CD4-positive, alpha-beta T cell treated with Interleukin-1 beta for 1 hour (primary cell): ENCODE measurements around the gene LIPM.
"Not testable (repeated sequence)": the region's sequence is repeated elsewhere in the genome, so short reads cannot be mapped to it uniquely, and the experiment has no call there.

Source experiments
- DNase-seq, 2 donors: peaks; one replicate each; pipeline ENCODE4 v3.0.0-alpha.2; 2020 to 2022

Gene LIPM

DNA sequence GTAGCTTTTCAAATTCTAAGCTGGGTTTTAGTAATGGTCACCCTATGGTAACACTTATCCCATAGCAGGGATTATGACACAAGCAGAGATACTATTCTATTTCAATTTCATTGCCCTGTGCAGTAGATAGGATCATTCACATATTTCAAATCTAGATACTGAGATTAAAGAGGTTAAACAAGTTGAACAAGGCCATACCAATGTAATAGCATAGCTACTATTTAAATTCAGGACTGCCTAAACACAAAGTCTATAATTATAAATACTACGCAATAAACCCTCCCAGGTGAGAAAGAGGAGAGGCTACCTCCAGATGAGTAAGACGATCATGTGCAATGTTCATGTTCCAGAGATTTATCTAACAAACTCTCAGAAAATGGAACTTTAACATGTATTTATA, 1.1 kb downstream of the LIPM start:
- no peak for DNase-seq

DNA sequence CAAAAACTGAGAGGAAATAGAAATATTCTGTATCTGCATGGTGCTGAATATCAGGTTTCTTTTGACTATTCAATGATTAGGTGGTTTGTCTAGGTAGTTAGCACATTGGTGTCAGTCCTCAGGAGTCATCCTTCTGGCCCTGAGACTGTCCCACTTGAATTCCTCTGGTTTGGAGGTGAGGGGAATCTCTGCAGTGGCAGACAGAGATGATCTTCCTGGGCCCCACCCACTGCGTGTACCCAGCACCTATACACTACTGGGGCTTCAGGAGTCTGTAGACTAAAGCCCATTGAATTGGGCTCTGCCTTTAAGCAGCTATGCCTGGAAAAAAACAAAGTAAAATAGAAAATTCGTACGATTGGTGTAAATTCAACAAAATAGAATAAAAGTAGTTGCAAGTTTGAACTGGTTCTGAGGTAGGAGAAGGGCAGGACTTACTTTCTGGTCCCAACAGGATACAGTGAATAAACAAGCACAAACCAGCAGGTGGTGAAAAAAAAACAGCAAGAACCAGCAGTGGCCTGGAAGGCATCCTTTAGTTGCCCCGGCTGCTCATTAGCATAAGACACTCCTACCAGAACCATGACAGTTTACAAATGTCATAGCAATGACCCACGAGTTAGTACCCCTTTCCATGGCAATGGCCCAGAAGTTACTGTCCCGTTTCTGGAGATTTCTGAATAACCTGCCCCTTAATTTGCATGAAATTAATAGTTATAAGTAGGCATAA, 1.7 kb downstream of the LIPM start:
- no peak for DNase-seq

DNA sequence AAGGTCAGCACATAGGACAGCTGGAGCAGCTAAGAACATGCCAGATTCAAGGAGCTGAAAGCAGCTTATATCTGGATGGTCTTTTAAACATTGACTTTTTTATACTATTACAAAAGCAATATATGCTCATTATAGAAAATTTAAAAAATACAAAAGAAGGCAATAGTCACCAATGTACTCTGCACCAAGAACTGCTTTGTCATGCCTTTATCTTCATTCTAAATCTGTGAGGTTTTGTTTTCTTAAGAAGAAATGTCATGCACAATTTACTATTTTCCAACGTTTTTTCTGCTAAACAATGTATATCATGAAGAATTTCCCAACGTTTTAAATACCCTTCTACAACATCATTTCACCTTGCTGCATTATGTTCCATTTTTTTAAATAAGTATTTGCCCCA, 2.8 kb downstream of the LIPM start:
- no peak for DNase-seq

DNA sequence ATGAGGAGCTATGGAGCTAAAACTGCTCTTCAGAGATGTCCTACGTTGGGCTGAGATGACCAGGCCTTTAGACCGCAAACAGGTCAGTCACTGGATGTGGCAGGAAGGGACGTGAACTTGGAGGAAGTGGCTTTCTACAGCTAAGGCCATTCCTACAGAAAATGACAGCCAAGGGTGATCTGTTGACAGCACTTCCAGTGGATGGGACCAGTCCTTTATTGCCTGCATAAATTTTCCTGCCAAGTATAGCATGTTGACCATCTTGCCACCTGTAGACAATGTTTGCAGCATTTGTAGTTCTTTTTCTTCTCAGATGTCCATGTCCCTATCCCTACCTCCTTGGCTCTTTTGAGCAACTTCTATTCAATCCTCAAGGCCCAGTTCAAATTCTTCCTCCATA, 3.4 kb downstream of the LIPM start:
- DNase-seq, result no peak

- DNase-seq, result no peak
These were observed 7.1 kb downstream of the LIPM start for GRCh38 chr10:88809621-88810020.

DNA sequence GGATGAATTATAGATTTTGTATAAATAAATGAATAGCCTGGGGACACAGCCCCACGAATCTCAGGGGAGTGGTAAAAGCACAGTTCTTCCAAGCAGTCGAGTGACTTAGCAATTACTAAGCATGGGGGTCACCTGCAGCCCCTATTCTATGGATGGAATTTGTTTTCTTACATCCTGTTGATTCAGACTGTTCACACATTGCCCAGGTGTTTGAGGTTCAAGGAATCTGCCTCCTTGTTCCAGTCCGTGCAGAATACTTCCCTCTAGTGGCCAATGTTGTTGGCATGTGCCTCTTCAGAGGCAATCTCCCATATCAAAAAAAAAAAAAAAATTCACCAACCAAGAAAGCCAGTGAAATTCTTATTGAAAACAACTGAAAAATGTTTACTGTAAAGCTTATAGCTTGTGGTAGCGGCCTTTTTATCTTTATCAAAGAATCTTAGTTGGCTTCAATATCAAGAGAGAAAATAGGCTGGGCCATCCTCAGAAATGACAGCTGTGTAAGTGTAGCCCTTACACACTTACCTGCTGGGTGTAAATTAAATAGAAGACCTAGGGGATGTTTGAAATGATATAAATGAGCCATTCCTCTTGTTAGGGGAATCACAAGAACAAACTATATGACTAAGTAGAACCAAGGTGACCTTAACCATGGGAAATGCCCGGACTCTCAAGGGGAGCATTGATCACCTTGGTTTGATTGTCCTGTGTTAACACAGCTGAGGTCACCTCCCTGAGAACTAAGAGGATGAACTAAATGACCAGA, 7.8 kb downstream of the LIPM start:
- peak; percentile 40 to 60 for DNase-seq

DNA sequence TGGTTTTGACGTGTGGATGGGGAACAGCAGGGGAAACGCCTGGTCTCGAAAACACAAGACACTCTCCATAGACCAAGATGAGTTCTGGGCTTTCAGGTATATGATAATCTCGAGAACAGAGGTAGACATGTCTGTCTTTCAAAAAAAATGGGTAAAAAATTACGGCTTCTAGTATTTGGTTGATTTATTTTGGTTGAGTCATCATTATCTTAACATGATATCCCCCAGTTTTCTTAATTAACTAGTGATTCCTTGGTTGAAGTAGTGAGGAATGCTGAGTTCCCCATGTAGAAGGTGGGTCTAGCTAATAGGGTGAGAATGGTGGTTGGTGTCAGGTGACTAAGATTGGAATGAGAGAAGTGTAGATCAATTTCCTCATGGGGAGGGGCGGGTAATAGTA, 10.7 kb downstream of the LIPM start:
- DNase-seq, result no peak

- no peak for DNase-seq
These were observed 16.8 kb downstream of the LIPM start for GRCh38 chr10:88819290-88819689.

DNA sequence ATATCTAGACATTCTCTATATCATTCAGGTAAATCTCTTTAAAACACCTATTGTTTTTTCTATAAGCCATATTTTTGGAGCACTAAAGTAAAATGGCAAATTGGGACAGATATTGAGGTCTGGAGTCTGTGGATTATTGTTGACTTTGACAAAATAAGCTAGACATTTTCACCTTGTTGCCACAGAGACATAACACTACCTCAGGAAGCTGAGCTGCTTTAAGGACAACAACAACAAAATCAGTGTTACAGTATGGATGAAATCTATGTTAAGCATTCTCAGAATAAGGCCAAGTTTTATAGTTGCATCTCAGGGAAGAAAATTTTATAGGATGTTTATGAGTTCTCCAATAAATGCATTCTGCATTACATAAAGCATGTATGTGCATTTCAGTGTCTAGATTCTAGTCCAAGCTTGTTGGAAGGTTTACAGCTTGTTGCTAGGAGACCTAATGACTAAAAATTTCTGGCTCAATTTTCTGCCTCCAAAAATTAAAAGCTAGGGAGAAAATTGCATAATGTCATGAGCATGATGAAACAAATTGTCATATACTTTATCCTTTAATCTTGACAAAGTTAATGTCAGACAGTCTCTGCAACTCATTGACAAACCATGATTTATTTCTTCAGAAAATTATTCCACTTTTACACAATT, 18.3 kb downstream of the LIPM start:
- no peak for DNase-seq

DNA sequence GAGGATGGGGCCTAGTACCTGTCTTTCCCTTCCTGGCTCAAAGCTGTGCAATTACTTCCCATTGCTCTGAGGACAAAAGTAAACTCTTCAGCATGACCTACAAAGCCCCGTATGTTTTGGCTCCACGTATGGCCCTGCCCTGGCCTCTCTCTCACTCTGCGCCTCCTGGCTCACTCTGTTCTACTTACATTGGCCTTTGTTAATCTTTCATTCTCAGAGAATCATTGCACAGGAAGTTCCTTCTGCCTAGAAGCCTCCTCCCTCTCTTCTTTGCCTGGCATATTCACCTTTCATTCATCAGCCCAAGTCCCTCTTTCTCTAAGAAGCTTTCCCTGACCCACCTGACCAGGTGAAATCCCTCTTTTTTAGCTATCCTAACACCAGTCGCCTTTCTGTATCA, 23.9 kb downstream of the LIPM start:
- DNase-seq, result no peak

- DNase-seq, result no peak
These were observed 25.1 kb downstream of the LIPM start for GRCh38 chr10:88827671-88828070.

DNA sequence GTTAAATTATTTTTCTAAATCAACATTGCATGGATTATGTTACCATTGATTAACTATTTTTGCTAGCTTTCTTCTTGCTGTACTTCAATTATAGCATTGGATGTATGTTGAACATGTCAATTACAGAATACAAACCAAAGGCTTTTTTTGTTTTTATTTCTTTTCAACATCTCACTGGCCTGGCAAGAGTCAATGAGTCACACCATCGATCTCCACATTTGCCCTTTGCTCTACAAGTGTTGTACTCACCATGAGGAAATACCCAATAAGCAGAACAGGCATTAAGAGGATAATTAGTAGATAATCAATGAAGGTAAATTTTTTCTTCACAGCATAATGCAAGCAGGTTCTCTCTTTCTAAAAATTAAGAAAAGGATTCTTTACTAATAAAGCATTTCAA, 25.8 kb downstream of the LIPM start:
- no peak for DNase-seq

GRCh38 chr10:88830643-88831268, 28.2 kb downstream of the LIPM start:
- DNase-seq, result no peak

DNA sequence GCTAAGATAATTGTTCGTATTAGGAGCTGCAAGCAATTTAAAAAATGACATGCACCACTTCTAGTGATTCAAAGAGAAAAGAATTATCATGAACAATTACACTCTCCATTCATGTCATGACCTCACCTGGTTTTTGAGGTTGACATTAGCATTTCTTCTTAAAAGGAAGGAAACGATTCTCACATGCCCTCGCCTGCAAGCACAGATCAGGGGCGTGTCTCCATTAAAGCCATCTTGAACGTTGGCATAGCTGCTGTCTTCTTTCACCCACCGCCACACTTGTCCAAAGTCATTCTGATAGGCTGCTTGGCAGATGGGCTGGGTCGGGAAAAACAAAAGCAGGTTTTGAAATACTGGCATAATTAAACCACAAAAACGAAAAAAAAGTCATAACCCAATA, 29.2 kb downstream of the LIPM start:
- DNase-seq, result peak; percentile 36 to 67

DNA sequence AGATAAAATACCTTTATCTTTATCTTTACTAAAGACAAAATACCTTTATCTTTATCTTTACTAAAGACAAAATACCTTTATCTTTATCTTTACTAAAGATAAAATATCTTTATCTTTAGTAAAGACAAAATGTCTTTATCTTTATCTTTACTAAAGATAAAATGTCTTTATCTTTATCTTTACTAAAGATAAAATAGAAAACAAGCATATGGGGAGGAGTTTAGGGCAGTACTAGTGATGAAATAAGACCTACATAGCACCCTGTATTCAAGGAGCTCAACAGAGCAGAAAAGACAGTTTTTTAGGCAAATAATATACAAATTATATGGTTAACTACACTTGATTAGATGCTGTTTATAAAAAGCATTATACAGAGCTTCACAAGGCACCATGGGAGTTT, 29.8 kb downstream of the LIPM start:
- DNase-seq, result no peak

DNA sequence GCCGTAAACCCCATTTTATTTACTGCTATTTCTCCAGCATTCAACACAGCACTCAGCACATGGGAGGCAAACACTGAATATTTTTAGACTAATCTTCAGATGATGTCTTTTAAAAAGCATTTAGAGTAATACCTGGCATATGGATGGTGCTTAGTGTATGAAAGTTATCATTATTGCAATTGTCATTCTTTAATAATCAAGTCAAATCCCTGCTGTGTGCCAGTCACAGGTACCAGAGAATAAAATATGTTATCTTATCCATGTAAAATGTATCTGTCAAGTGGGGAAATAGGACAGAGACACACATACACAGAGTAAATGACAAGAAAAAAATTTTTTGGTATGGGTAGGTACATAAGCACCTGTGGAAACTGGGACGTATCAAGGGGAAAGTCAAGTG, 30.6 kb downstream of the LIPM start:
- no peak for DNase-seq

DNA sequence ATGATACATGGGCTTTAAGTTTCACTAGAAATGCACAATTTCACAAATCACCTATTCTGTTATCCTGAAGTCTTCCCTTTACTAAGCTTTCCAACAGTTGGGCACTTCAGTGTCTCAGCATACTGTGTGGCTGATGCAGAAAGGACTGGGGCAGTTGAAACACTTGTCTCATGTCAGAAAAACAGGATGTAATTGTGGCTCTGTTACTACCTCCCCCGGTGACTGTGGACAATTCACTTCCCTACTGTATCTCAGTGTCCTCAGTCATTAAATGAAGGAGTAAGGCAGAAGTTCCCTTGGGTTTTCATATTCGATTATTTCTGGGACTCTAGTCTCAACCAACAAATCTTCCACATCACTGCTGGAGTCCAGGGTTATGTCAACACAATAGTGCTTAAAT, 31.2 kb downstream of the LIPM start:
- peak in 1 of 2 donors; percentile 5 for DNase-seq

GRCh38 chr10:88835096-88835909, 32.8 kb downstream of the LIPM start:
- DNase-seq, result peak; percentile 84 to 88

DNA sequence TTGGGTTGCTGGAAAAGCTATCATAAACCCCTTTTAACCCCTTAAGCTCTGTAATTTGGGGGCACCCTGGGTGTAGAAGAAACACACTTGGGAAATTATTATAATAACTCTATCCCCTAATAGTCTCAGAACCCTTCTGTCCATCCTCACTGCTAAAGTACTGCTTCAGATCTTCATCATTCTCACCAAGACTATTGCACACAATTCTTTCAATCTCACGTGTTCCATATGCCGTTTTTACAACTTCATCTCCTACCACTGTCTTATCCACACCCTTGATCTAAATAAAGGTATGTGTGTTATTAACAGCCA, 33.3 kb downstream of the LIPM start:
- no peak for DNase-seq

DNA sequence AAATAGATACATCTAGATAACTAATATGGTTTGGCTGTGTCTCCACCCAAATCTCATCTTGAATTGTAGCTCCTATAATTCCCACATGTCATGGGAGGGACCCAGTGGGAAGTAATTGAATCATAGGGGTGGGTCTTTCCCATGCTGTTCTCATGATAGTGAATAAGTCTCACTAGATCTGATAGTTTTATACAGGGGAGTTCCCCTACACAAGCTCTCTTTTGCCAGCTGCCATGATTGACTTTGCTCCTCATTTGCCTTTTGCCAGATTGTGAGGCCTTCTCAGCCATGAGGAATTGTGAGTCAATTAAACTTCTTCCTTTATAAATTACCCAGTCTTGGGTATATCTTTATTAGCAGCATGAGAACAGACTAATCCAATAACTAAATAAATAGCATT, 35.1 kb downstream of the LIPM start:
- not testable (repeated sequence) for DNase-seq

DNA sequence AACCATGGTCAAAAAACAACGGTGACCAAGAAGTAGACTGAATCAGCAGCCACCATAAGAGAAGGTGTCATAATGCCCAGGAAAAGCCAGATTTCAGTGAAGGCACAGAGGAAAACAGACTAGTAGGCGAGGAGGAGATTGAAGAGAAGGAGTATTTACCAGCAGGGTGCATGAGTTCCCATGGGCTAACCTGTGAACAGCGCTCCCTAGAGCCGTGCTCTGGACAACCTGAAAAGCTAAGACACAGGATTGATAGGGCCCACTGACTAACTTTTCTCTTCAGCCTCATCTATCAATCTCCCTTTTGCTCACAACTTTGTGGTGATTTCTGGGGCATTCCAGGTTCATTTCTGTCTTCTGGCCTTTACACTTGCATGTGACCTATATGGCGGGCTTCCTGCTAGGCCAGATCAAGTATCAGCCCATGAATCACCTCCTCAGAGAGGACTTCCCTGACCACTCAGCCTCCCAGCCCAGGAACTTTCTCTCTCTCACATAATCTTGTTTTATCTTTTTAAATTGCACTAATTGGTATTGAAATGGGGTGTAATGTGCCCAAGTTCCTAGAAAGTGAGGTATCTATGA, 36.3 kb downstream of the LIPM start:
- DNase-seq, result no peak

DNA sequence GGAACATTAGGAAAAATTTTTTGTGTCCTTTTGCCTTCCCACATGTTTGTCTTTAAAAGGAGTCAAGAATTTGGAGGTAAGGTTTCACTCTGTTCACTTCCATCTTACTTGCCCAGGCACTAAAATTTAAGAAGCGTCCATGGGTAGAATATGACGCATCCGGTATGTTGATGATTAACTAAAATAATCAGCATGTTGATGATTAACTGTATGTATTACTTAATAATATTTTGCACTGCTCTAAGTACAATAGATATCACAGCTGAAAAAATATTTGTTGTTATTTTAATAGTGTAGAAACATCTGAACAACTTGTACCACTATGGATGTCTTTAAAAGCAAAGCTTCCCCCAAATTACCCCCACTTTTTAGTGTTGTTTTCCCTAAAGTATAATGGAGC, 37.6 kb downstream of the LIPM start:
- DNase-seq, result no peak

GRCh38 chr10:88840881-88841280, 38.4 kb downstream of the LIPM start:
- DNase-seq, result no peak
